ENCODE results near the gene C5orf58. TPM values are rescaled to one million over a fixed set of nuclear protein-coding genes. Genes with fewer than 3 reads are reported as not detected.

Gene C5orf58
- total and polyA plus RNA-seq, 2 donors (not counting 1 experiment from before 2014, with no cell fraction given): not detected

DNA sequence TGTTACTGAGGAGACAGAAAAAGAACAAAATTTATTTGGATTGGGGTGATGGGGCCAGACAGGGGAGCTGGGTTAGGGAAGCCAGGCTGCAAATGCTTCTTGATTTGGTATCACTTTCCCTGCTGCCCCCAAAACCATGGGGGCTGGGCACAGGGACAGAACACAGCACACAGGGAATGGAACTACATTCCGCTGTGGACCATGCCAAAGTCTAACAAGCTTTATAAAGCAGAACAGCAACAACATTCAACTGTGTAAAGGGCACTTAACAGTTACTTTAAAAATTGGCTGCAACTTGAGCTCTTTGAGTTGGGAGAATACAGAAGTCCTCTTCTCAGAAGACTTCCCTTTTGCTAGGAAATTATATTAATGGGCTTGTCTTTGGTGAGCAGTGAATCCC is 23.8 kb downstream of the C5orf58 start:
- Histone ChIP-seq H2AFZ (ENCODE audit: low read length) (no peak overlapping the region), H3K4me1 (ENCODE audit: control insufficient read depth, extremely low read depth, insufficient read depth, low read length) (no peaks in the 10 kb centered on the region), H3K9me3 (ENCODE audit: control insufficient read depth, insufficient read depth, low read depth, low read length) (no peaks in the 10 kb centered on the region), H3K36me3 (ENCODE audit: control insufficient read depth, insufficient read depth, low read length) (no peaks in the 10 kb centered on the region), H3K79me2 (ENCODE audit: control insufficient read depth, insufficient read depth, low read length) (no peaks in the 10 kb centered on the region), H3K4me3 (replicated peaks in 1 of 4; ENCODE audit: control extremely low read depth in 1 of 4, insufficient read depth in 1 of 4, low read depth in 3 of 4, low read length in 4 of 4) (no peak overlapping the region), H3K4me2 (ENCODE audit: extremely low read depth, insufficient read depth, low read length) (no peak overlapping the region), H3K27me3 (ENCODE audit: control insufficient read depth, insufficient read depth, low read length) (no peaks in the 10 kb centered on the region), H3K9ac (ENCODE audit: insufficient read depth, low read length) (no peak overlapping the region), H3K27ac (ENCODE audit: insufficient read depth, low read length) (no peak overlapping the region), H4K20me1 (ENCODE audit: control insufficient read depth, extremely low read depth, insufficient read depth, low read length) (no peaks in the 10 kb centered on the region)
- DNase-seq (ENCODE audit: low read depth in 2 of 2): no peak
- TF ChIP-seq, protein P1, sequence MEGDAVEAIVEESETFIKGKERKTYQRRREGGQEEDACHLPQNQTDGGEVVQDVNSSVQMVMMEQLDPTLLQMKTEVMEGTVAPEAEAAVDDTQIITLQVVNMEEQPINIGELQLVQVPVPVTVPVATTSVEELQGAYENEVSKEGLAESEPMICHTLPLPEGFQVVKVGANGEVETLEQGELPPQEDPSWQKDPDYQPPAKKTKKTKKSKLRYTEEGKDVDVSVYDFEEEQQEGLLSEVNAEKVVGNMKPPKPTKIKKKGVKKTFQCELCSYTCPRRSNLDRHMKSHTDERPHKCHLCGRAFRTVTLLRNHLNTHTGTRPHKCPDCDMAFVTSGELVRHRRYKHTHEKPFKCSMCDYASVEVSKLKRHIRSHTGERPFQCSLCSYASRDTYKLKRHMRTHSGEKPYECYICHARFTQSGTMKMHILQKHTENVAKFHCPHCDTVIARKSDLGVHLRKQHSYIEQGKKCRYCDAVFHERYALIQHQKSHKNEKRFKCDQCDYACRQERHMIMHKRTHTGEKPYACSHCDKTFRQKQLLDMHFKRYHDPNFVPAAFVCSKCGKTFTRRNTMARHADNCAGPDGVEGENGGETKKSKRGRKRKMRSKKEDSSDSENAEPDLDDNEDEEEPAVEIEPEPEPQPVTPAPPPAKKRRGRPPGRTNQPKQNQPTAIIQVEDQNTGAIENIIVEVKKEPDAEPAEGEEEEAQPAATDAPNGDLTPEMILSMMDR (conservative IDR thresholded peaks at IDR 0.05 in 1 of 2, IDR thresholded peaks at IDR 0.05 in 1 of 2; ENCODE audit: low read depth in 1 of 2, low read length in 2 of 2): no peak
- TF ChIP-seq EZH2 (IDR thresholded peaks at IDR 0.05; ENCODE audit: low read length, missing control alignments): no peak

DNA sequence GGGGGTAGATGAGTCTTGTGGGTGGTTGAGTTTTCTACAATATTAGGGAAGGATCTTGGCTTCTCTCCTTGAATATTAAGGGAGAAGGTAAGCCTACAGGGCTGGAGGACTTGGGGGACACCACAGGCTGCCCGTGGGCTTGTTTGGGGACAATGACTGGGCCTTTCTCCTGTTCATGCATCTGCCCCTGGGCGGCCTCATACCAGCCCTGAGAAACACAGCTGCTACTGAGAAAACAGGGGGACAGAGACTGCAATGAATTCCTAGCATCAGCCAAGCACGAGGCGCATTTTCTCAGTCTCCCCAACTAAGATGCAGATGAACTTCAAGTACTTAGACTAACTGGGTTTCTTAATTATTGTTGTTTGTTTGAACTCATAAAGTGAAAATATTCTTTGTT is 24.6 kb downstream of the C5orf58 start:
- H3K27ac ChIP-seq (ENCODE audit: insufficient read depth, low read length): no peak overlapping the region
- H3K4me1 ChIP-seq (ENCODE audit: control insufficient read depth, extremely low read depth, insufficient read depth, low read length): no peaks in the 10 kb centered on the region
- no peaks in the 10 kb centered on the region for H3K36me3 ChIP-seq (ENCODE audit: control insufficient read depth, insufficient read depth, low read length)
- no peak overlapping the region for H3K9ac ChIP-seq (ENCODE audit: insufficient read depth, low read length)
- DNase-seq (ENCODE audit: low read depth in 2 of 2): no peak
- no peak overlapping the region for H3K4me2 ChIP-seq (ENCODE audit: extremely low read depth, insufficient read depth, low read length)
- no peaks in the 10 kb centered on the region for H4K20me1 ChIP-seq (ENCODE audit: control insufficient read depth, extremely low read depth, insufficient read depth, low read length)
- no peak for TF ChIP-seq EZH2 (IDR thresholded peaks at IDR 0.05; ENCODE audit: low read length, missing control alignments)
- TF ChIP-seq, protein P1 (conservative IDR thresholded peaks at IDR 0.05 in 1 of 2, IDR thresholded peaks at IDR 0.05 in 1 of 2; ENCODE audit: low read depth in 1 of 2, low read length in 2 of 2): no peak
- no peak overlapping the region for H3K4me3 ChIP-seq (replicated peaks in 1 of 4; ENCODE audit: control extremely low read depth in 1 of 4, insufficient read depth in 1 of 4, low read depth in 3 of 4, low read length in 4 of 4)
- H3K9me3 ChIP-seq (ENCODE audit: control insufficient read depth, insufficient read depth, low read depth, low read length): no peaks in the 10 kb centered on the region
- no peaks in the 10 kb centered on the region for H3K27me3 ChIP-seq (ENCODE audit: control insufficient read depth, insufficient read depth, low read length)
- H3K79me2 ChIP-seq (ENCODE audit: control insufficient read depth, insufficient read depth, low read length): no peaks in the 10 kb centered on the region
- no peak overlapping the region for H2AFZ ChIP-seq (ENCODE audit: low read length)

DNA sequence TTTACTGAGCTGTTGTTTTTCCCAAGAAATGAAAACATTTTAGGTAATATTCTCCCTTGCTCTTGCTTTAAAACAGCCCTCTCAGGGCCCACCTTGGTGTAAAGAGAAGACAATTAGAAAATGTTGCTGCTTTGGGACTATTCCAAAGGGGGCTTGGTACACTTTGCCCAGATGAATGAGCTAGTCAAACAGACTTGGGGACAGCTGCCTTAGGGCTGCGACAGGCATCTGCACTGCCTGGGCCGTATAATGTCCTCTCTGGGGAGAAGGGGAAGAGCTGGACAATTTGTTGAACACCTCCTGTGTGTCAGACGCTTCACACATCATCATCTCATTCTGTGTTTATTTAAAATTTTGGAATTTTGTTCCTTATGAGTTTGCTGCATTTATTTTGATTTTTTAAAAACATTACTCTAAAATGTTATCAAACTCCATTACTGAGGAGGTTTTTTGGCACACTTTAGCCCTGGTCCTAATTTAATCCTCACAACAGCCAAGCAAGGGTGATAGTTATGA is 28.8 kb downstream of the C5orf58 start:
- no peak overlapping the region for H2AFZ ChIP-seq (ENCODE audit: low read length)
- no peaks in the 10 kb centered on the region for H4K20me1 ChIP-seq (ENCODE audit: control insufficient read depth, extremely low read depth, insufficient read depth, low read length)
- H3K4me1 ChIP-seq (ENCODE audit: control insufficient read depth, extremely low read depth, insufficient read depth, low read length): no peaks in the 10 kb centered on the region
- no peak overlapping the region for H3K27ac ChIP-seq (ENCODE audit: insufficient read depth, low read length)
- no peak for DNase-seq (ENCODE audit: low read depth in 2 of 2)
- TF ChIP-seq, protein P1 (conservative IDR thresholded peaks at IDR 0.05 in 1 of 2, IDR thresholded peaks at IDR 0.05 in 1 of 2; ENCODE audit: low read depth in 1 of 2, low read length in 2 of 2): no peak
- no peak for TF ChIP-seq EZH2 (IDR thresholded peaks at IDR 0.05; ENCODE audit: low read length, missing control alignments)
- H3K79me2 ChIP-seq (ENCODE audit: control insufficient read depth, insufficient read depth, low read length): no peaks in the 10 kb centered on the region
- H3K27me3 ChIP-seq (ENCODE audit: control insufficient read depth, insufficient read depth, low read length): peaks cover 3% of the 10 kb centered on the region
- H3K4me2 ChIP-seq (ENCODE audit: extremely low read depth, insufficient read depth, low read length): no peak overlapping the region
- H3K9ac ChIP-seq (ENCODE audit: insufficient read depth, low read length): no peak overlapping the region
- H3K4me3 ChIP-seq (replicated peaks in 1 of 4; ENCODE audit: control extremely low read depth in 1 of 4, insufficient read depth in 1 of 4, low read depth in 3 of 4, low read length in 4 of 4): no peak overlapping the region
- H3K9me3 ChIP-seq (ENCODE audit: control insufficient read depth, insufficient read depth, low read depth, low read length): no peaks in the 10 kb centered on the region
- H3K36me3 ChIP-seq (ENCODE audit: control insufficient read depth, insufficient read depth, low read length): no peaks in the 10 kb centered on the region
